ENCODE measurements around the gene CHST4. TPM values are rescaled to one million over a fixed set of nuclear protein-coding genes. Genes with fewer than 3 reads are reported as not detected.

CHST4 gene
- total and polyA plus RNA-seq, 2 donors from 2014 or later = not detected

DNA sequence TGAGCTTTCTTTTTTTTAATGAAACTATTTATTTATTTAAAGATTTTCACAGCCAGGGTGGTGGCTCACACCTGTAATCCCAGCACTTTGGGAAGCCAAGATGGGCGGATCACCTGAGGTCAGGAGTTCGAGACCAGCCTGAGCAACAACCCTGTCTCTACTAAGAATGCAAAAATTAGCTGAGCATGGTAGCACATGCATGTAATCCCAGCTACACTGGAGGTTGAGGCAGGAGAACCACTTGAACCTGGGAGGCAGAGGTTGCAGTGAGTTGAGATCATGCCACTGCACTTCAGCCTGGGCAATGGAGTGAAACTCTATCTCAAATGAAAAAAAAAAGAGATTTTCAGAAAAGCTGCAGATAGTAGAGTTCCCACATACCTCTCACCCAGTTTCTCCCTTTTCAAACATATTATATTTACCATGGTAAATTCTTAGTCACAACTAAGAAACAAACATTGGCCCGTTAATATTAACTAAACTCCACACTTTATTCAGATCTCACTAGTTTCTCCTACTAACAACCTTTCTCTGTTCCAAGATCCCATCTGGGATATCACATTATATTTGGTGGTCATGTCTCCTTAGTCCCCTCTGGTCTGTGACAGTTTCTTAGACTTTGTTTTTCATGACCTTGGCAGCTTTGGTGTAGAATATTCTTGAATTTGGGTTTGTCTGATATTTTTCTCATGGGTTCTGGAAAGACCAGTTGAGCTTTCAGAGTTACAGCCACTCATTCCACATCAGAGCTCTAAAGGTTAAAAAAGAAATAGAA lies 58.5 kb downstream of the CHST4 start:
- H3K9ac ChIP-seq (ENCODE audit: low read length in 3 of 3) = no peak overlapping the region

GRCh38 chr16:71585318-71585703 lies 59.1 kb downstream of the CHST4 start:
- H3K27ac ChIP-seq (ENCODE audit: low read depth in 2 of 2, low read length in 2 of 2) = no peak overlapping the region
- H3K9me3 ChIP-seq (ENCODE audit: control insufficient read depth in 2 of 3, insufficient read depth in 1 of 3, low read length in 3 of 3) = no peaks in the 10 kb centered on the region
- FAIRE-seq = no peak
- intact Hi-C loops (cut with DNase I) = no loop called here
- no peak for DNase-seq
- H3K27me3 ChIP-seq (ENCODE audit: control insufficient read depth, insufficient read depth, low read length) = no peaks in the 10 kb centered on the region
- H3K36me3 ChIP-seq (ENCODE audit: control insufficient read depth in 2 of 3, insufficient read depth in 3 of 3, low read length in 3 of 3) = no peaks in the 10 kb centered on the region
- H3K4me3 ChIP-seq (ENCODE audit: low read length in 3 of 3) = no peak overlapping the region
- TF ChIP-seq CTCF (IDR thresholded peaks at IDR 0.05; ENCODE audit: borderline replicate concordance, extremely low read depth, insufficient read depth) = no peak
- H3K4me1 ChIP-seq (ENCODE audit: control insufficient read depth in 2 of 3, insufficient read depth in 2 of 3, low read depth in 1 of 3, low read length in 3 of 3) = no peaks in the 10 kb centered on the region
- H3K9ac ChIP-seq (ENCODE audit: low read length in 3 of 3) = no peak overlapping the region

More for the DNA sequence above, 58.5 kb downstream of the CHST4 start:
- Histone ChIP-seq H3K4me3 (ENCODE audit: low read length in 3 of 3) (no peak overlapping the region), H3K27ac (ENCODE audit: low read depth in 2 of 2, low read length in 2 of 2) (no peak overlapping the region), H3K9me3 (ENCODE audit: control insufficient read depth in 2 of 3, insufficient read depth in 1 of 3, low read length in 3 of 3) (no peaks in the 10 kb centered on the region), H3K36me3 (ENCODE audit: control insufficient read depth in 2 of 3, insufficient read depth in 3 of 3, low read length in 3 of 3) (no peaks in the 10 kb centered on the region), H3K4me1 (ENCODE audit: control insufficient read depth in 2 of 3, insufficient read depth in 2 of 3, low read depth in 1 of 3, low read length in 3 of 3) (no peaks in the 10 kb centered on the region), H3K27me3 (ENCODE audit: control insufficient read depth, insufficient read depth, low read length) (no peaks in the 10 kb centered on the region)
- FAIRE-seq = no peak
- no peak for TF ChIP-seq CTCF (IDR thresholded peaks at IDR 0.05; ENCODE audit: borderline replicate concordance, extremely low read depth, insufficient read depth)
- no peak for DNase-seq
- intact Hi-C loops (cut with DNase I) = no loop called here

Other genes starting within 250 kb of the CHST4 start
- gene CMTR2, start 237.0 kb upstream of the CHST4 start, total RNA-seq = 21.5 TPM
- gene CMTR2, start 237.0 kb upstream of the CHST4 start, polyA plus RNA-seq (ENCODE audit: insufficient read depth, low read depth, low replicate concordance) = 8.0 TPM
- gene CALB2, start 167.7 kb upstream of the CHST4 start, total RNA-seq = 1.4 TPM
- gene CALB2, start 167.7 kb upstream of the CHST4 start, polyA plus RNA-seq (ENCODE audit: insufficient read depth, low read depth, low replicate concordance) = not detected
- not detected for gene TLE7, start 84.4 kb upstream of the CHST4 start, total RNA-seq
- not detected for gene TLE7, start 84.4 kb upstream of the CHST4 start, polyA plus RNA-seq (ENCODE audit: insufficient read depth, low read depth, low replicate concordance)
- gene ZNF23, start 64.2 kb upstream of the CHST4 start, total RNA-seq = 9.9 TPM
- 7.3 TPM for gene ZNF23, start 64.2 kb upstream of the CHST4 start, polyA plus RNA-seq (ENCODE audit: insufficient read depth, low read depth, low replicate concordance)
- 22.3 TPM for gene ZNF19, start 37.1 kb upstream of the CHST4 start, total RNA-seq
- 5.9 TPM for gene ZNF19, start 37.1 kb upstream of the CHST4 start, polyA plus RNA-seq (ENCODE audit: insufficient read depth, low read depth, low replicate concordance)
- not detected for gene TAT, start 50.7 kb downstream of the CHST4 start, total RNA-seq
- gene TAT, start 50.7 kb downstream of the CHST4 start, polyA plus RNA-seq (ENCODE audit: insufficient read depth, low read depth, low replicate concordance) = not detected
- gene MARVELD3, start 99.8 kb downstream of the CHST4 start, total RNA-seq = 10.3 TPM
- 10.6 TPM for gene MARVELD3, start 99.8 kb downstream of the CHST4 start, polyA plus RNA-seq (ENCODE audit: insufficient read depth, low read depth, low replicate concordance)
- gene PHLPP2, start 198.3 kb downstream of the CHST4 start, total RNA-seq = 7.1 TPM
- 2.8 TPM for gene PHLPP2, start 198.3 kb downstream of the CHST4 start, polyA plus RNA-seq (ENCODE audit: insufficient read depth, low read depth, low replicate concordance)

All from kidney (tissue), 14 donors.